ENCODE data around the gene TRABD2B.

The TRABD2B gene

DNA sequence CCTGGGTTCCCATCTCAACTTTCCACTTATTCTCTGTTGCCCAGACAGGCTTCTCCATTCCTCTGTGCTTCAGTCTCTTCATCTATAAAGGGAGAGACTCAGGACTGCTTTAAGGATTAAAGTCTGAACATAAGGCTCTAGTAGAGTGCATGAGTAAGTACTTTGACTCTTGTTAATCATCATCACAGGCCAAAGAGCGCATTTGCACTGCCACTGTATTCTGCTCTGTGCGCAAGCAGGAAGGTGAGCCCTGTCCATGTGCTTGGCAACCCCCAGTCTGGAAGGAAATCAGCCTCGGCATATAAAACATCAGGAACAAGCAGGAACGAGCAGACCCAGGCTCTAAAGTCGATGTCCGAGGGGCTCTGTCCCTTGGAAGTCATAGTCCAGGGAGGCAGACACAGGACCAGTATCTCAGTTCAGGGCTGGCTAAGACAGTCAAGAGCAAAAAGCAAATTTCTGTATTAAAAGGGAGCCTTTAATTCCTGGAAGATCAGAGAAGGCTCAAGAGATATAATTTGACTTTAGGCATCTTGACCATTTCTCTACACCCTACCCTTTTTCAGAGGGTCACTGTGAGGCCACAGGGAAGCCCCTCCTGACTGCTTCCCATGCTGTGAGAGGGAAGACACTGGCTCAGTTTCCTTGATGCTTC, 131.2 kb downstream of the TRABD2B start (continued):
- TF ChIP-seq, protein P1, sequence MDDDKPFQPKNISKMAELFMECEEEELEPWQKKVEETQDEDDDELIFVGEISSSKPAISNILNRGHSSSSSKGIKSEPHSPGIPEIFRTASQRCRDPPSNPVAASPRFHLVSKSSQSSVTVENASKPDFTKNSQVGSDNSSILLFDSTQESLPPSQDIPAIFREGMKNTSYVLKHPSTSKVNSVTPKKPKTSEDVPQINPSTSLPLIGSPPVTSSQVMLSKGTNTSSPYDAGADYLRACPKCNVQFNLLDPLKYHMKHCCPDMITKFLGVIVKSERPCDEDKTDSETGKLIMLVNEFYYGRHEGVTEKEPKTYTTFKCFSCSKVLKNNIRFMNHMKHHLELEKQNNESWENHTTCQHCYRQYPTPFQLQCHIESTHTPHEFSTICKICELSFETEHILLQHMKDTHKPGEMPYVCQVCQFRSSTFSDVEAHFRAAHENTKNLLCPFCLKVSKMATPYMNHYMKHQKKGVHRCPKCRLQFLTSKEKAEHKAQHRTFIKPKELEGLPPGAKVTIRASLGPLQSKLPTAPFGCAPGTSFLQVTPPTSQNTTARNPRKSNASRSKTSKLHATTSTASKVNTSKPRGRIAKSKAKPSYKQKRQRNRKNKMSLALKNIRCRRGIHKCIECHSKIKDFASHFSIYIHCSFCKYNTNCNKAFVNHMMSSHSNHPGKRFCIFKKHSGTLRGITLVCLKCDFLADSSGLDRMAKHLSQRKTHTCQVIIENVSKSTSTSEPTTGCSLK (tag by site-specific recombination; IDR thresholded peaks at IDR 0.05), result no peak
- TF ChIP-seq ZNF391 (tag by site-specific recombination; IDR thresholded peaks at IDR 0.05; ENCODE audit: borderline replicate concordance, low read depth), result no peak

DNA sequence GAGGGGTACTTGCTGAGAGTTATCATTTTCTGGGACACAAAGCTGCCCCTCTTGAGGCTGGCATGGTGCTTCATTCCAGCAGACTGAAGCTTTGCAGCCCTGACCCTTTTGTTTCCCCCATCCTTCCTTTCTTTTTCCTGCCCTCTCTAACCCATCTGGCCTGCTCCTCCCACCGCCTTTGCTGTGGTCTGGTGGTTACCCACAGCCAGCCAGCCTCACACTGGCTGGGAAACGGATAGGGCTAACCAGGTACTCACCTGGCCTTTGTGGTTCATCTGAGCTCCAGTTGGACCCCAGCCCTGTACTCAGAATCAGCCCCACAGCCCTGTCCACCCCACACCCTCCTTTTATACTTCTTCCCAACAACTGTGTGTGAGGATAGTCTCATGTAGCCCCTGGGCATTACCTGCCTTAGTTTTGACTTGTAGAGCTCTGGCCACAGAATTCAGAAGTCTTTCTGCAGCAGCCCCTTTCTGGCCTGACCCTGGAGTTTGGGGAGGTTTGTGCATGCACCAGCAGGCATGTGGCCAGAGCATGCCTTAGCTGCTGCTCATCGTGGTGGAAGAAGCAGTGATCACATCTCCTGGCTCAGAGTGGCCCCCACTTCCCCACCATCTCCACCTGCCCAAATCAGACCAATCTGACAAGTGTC, 138.0 kb downstream of the TRABD2B start:
- no peaks in the 10 kb centered on the region for H3K9me3 ChIP-seq (ENCODE audit: control insufficient read depth, insufficient read depth, low read depth, low read length)
- H3K36me3 ChIP-seq (ENCODE audit: control insufficient read depth in 2 of 2, insufficient read depth in 1 of 2, low read length in 2 of 2), result no peaks in the 10 kb centered on the region
- no peak overlapping the region for H3K27ac ChIP-seq (ENCODE audit: extremely low read depth, low read depth, low read length)
- TF ChIP-seq ZNF623 (tag by site-specific recombination; IDR thresholded peaks at IDR 0.05) (no peak), ZNF529 (tag by site-specific recombination; IDR thresholded peaks at IDR 0.05; ENCODE audit: insufficient replicate concordance) (no peak), ZNF558 (tag by site-specific recombination; IDR thresholded peaks at IDR 0.05) (no peak), ZNF391 (tag by site-specific recombination; IDR thresholded peaks at IDR 0.05; ENCODE audit: borderline replicate concordance, low read depth) (no peak), ZNF473 (tag by site-specific recombination; IDR thresholded peaks at IDR 0.05) (no peak), PRDM1 (tag by site-specific recombination; IDR thresholded peaks at IDR 0.05) (no peak), ZNF394 (tag by site-specific recombination; IDR thresholded peaks at IDR 0.05; ENCODE audit: borderline replicate concordance) (no peak), ZNF791 (tag by site-specific recombination; IDR thresholded peaks at IDR 0.05) (no peak), ZNF175 (tag by site-specific recombination; IDR thresholded peaks at IDR 0.05) (no peak), GLIS2 (tag by site-specific recombination; IDR thresholded peaks at IDR 0.05) (no peak), KLF10 (tag by site-specific recombination; IDR thresholded peaks at IDR 0.05) (no peak), ZIC2 (tag by site-specific recombination; IDR thresholded peaks at IDR 0.05) (no peak), BCL11B (tag by site-specific recombination; IDR thresholded peaks at IDR 0.05; ENCODE audit: low read depth) (no peak), ZNF146 (tag by site-specific recombination; IDR thresholded peaks at IDR 0.05) (no peak), GLIS1 (tag by site-specific recombination; IDR thresholded peaks at IDR 0.05) (no peak), ZNF530 (tag by site-specific recombination; IDR thresholded peaks at IDR 0.05; ENCODE audit: low read depth) (no peak), ZNF501 (tag by site-specific recombination; IDR thresholded peaks at IDR 0.05) (no peak), ZNF366 (tag by site-specific recombination; conservative IDR thresholded peaks at IDR 0.05) (no peak)
- TF ChIP-seq, protein P2, sequence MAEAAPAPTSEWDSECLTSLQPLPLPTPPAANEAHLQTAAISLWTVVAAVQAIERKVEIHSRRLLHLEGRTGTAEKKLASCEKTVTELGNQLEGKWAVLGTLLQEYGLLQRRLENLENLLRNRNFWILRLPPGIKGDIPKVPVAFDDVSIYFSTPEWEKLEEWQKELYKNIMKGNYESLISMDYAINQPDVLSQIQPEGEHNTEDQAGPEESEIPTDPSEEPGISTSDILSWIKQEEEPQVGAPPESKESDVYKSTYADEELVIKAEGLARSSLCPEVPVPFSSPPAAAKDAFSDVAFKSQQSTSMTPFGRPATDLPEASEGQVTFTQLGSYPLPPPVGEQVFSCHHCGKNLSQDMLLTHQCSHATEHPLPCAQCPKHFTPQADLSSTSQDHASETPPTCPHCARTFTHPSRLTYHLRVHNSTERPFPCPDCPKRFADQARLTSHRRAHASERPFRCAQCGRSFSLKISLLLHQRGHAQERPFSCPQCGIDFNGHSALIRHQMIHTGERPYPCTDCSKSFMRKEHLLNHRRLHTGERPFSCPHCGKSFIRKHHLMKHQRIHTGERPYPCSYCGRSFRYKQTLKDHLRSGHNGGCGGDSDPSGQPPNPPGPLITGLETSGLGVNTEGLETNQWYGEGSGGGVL (tag by site-specific recombination; IDR thresholded peaks at IDR 0.05), result no peak
- TF ChIP-seq, protein P3, sequence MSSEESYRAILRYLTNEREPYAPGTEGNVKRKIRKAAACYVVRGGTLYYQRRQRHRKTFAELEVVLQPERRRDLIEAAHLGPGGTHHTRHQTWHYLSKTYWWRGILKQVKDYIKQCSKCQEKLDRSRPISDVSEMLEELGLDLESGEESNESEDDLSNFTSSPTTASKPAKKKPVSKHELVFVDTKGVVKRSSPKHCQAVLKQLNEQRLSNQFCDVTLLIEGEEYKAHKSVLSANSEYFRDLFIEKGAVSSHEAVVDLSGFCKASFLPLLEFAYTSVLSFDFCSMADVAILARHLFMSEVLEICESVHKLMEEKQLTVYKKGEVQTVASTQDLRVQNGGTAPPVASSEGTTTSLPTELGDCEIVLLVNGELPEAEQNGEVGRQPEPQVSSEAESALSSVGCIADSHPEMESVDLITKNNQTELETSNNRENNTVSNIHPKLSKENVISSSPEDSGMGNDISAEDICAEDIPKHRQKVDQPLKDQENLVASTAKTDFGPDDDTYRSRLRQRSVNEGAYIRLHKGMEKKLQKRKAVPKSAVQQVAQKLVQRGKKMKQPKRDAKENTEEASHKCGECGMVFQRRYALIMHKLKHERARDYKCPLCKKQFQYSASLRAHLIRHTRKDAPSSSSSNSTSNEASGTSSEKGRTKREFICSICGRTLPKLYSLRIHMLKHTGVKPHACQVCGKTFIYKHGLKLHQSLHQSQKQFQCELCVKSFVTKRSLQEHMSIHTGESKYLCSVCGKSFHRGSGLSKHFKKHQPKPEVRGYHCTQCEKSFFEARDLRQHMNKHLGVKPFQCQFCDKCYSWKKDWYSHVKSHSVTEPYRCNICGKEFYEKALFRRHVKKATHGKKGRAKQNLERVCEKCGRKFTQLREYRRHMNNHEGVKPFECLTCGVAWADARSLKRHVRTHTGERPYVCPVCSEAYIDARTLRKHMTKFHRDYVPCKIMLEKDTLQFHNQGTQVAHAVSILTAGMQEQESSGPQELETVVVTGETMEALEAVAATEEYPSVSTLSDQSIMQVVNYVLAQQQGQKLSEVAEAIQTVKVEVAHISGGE (tag by site-specific recombination; conservative IDR thresholded peaks at IDR 0.05; ENCODE audit: low read depth), result no peak
- CTCF ChIA-PET, result no interaction called here
- H3K4me1 ChIP-seq (ENCODE audit: control insufficient read depth, insufficient read depth, low read length), result no peaks in the 10 kb centered on the region
- POLR2A ChIA-PET, result no interaction called here
- H3K4me3 ChIP-seq (ENCODE audit: low read depth, low read length), result no peak overlapping the region
